Panc1 (cell line): ENCODE measurements around the gene TMTC1.

Experiments
- CTCF ChIP-seq: fragments of 450-650 bp; IDR thresholded peaks from 2 replicates; pipeline ENCODE4 v1.5.1; 2017; ENCODE audit warnings: mild to moderate bottlenecking
- POLR2AphosphoS5 ChIP-seq: IDR thresholded peaks from 2 replicates; pipeline ENCODE4 v1.6.1; 2012; ENCODE audit warnings: mild to moderate bottlenecking, low read depth, low read length, moderate library complexity
- REST ChIP-seq, 2 experiments: IDR thresholded peaks; 2 replicates each; pipeline ENCODE4 v1.6.1; 2011 to 2012; ENCODE audit warnings: low read depth in 2 of 2, control low read depth in 1 of 2, low read length in 1 of 2, mild to moderate bottlenecking in 1 of 2, moderate library complexity in 1 of 2; ENCODE audit not compliant: insufficient read depth in 1 of 2
- SIN3A ChIP-seq: IDR thresholded peaks from 2 replicates; pipeline ENCODE4 v1.6.1; 2012; ENCODE audit warnings: low read depth, mild to moderate bottlenecking, low read length, moderate library complexity, borderline replicate concordance; ENCODE audit not compliant: insufficient read depth

GRCh38 chr12:29582677-29583272, 201.0 kb downstream of the TMTC1 start:
- TF ChIP-seq CTCF (no peak), POLR2AphosphoS5 (no peak), REST (IDR thresholded peaks at IDR 0.05; ENCODE audit: insufficient read depth in 1 of 2, low read depth in 2 of 2, low read length in 1 of 2) (no peak), SIN3A (no peak)
